HG03039 (cell line): Measurements from ENCODE around the gene VPS39.

Experiments
- ATAC-seq: cut with Tn5 transposase; IDR thresholded peaks from one replicate; pipeline ENCODE4 v1.9.1; 2021; ENCODE audit warnings: mild to moderate bottlenecking, moderate library complexity; ENCODE audit not compliant: unreplicated experiment

VPS39 gene

GRCh38 chr15:42131826-42132806 lies 76.0 kb downstream of the VPS39 start:
- ATAC-seq = no peak

- ATAC-seq = no peak
Measured at GRCh38 chr15:42131006-42131405, 77.1 kb downstream of the VPS39 start.

- ATAC-seq = no peak
Measured at GRCh38 chr15:42130246-42130986, 77.7 kb downstream of the VPS39 start.

GRCh38 chr15:42129364-42129763 lies 78.7 kb downstream of the VPS39 start:
- no peak for ATAC-seq

GRCh38 chr15:42128476-42128875 lies 79.6 kb downstream of the VPS39 start:
- ATAC-seq = no peak

GRCh38 chr15:42123546-42123945 lies 84.6 kb downstream of the VPS39 start:
- no peak for ATAC-seq

- ATAC-seq = no peak
Measured at GRCh38 chr15:42121682-42122081, 86.4 kb downstream of the VPS39 start.

GRCh38 chr15:42121021-42121420 lies 87.1 kb downstream of the VPS39 start:
- ATAC-seq = no peak

GRCh38 chr15:42120285-42120684 lies 87.8 kb downstream of the VPS39 start:
- ATAC-seq = no peak

- ATAC-seq = no peak
Measured at GRCh38 chr15:42119446-42119760, 88.7 kb downstream of the VPS39 start.

GRCh38 chr15:42118650-42119445 lies 89.3 kb downstream of the VPS39 start:
- ATAC-seq = no peak

- no peak for ATAC-seq
Measured at GRCh38 chr15:42111924-42112323, 96.2 kb downstream of the VPS39 start.

GRCh38 chr15:42110367-42110766 lies 97.7 kb downstream of the VPS39 start:
- ATAC-seq = no peak

- ATAC-seq = no peak
Measured at GRCh38 chr15:42108806-42109205, 99.3 kb downstream of the VPS39 start.
